ENCODE data around the gene LRRC10B. TPM values are rescaled to one million over a fixed set of nuclear protein-coding genes. Genes with fewer than 3 reads are reported as not detected.

LRRC10B gene
- total RNA-seq, 1 experiment from 2014 or later = 1.1 TPM

GRCh38 chr11:61514050-61514917 is 5.7 kb downstream of the LRRC10B start:
- Histone ChIP-seq H3K9me2 (ENCODE audit: insufficient read depth) (no peaks in the 10 kb centered on the region), H2AFZ (no peak overlapping the region), H3K27ac (peak overlapping the region; percentile 10; the same call in 1 of the 2 replicates), H3K4me2 (peak overlapping the region; percentile 58), H4K20me1 (ENCODE audit: insufficient read depth) (no peaks in the 10 kb centered on the region), H3F3A (ENCODE audit: insufficient read depth, low read depth) (peaks cover 18% of the 10 kb centered on the region), H3K4me1 (replicated peaks; ENCODE audit: insufficient read depth) (peaks cover 30% of the 10 kb centered on the region), H3K9me3 (ENCODE audit: insufficient read depth, low read depth) (no peaks in the 10 kb centered on the region), H3K4me3 (no peak overlapping the region), H3K27me3 (ENCODE audit: insufficient read depth, low read depth) (peaks cover 10% of the 10 kb centered on the region; the same call in 1 of the 2 replicates), H3K79me2 (ENCODE audit: low read depth) (no peaks in the 10 kb centered on the region), H3K36me3 (ENCODE audit: low read depth) (no peaks in the 10 kb centered on the region)
- no TSS peak for BruUV-seq (replicated peaks)
- TF ChIP-seq, protein P1, sequence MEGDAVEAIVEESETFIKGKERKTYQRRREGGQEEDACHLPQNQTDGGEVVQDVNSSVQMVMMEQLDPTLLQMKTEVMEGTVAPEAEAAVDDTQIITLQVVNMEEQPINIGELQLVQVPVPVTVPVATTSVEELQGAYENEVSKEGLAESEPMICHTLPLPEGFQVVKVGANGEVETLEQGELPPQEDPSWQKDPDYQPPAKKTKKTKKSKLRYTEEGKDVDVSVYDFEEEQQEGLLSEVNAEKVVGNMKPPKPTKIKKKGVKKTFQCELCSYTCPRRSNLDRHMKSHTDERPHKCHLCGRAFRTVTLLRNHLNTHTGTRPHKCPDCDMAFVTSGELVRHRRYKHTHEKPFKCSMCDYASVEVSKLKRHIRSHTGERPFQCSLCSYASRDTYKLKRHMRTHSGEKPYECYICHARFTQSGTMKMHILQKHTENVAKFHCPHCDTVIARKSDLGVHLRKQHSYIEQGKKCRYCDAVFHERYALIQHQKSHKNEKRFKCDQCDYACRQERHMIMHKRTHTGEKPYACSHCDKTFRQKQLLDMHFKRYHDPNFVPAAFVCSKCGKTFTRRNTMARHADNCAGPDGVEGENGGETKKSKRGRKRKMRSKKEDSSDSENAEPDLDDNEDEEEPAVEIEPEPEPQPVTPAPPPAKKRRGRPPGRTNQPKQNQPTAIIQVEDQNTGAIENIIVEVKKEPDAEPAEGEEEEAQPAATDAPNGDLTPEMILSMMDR (conservative IDR thresholded peaks at IDR 0.05) = no peak
- no peak for TF ChIP-seq EZH2 (IDR thresholded peaks at IDR 0.05; ENCODE audit: low read depth)
- ChIA-PET CTCF (interaction anchor here (0.6 to 1.8 kb wide), 9 partner anchors 22 to 577 kb away, joined by 3 to 13 read pairs (median 4); no protein-coding TSS in a partner anchor), POLR2A (ENCODE audit: unreplicated experiment) (interaction anchor here (0.6 to 1.1 kb wide), 4 partner anchors 12 to 1239 kb away, joined by 3 to 7 read pairs (median 4); no protein-coding TSS in a partner anchor)
- intact Hi-C loops (cut with micrococcal nuclease; ENCODE audit: unreplicated experiment) = loop anchor here (10.0 kb wide), 1 partner anchor 179 kb away; the partner anchor contains the start of genes DDB1 and TKFC
- DNase-seq = no peak

DNA sequence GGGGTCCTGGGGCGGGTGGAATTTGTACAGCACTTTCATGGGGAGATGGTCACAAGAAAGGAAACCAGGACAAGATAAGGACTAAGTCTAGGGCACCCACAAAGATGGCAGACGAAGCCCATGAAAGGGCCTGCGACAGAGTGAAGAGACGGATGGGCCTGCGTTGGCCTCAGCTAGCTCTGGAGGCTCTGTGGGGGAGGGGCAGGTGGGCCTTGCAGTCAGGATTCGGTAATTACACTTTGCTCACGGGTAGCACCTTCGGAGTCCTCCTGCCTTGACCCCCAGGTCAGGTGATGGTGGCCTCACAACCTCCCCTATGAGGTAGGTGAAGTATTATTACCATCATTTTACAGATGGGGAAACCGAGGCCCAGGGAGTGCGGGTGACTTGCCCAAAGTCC is 7.1 kb downstream of the LRRC10B start:
- TF ChIP-seq EZH2 (IDR thresholded peaks at IDR 0.05; ENCODE audit: low read depth) = no peak
- TF ChIP-seq, protein P1 (conservative IDR thresholded peaks at IDR 0.05) = no peak
- no peaks in the 10 kb centered on the region for H3K27me3 ChIP-seq (ENCODE audit: insufficient read depth, low read depth)
- BruUV-seq (replicated peaks) = no TSS peak
- no peaks in the 10 kb centered on the region for H3K9me2 ChIP-seq (ENCODE audit: insufficient read depth)
- no peaks in the 10 kb centered on the region for H3K36me3 ChIP-seq (ENCODE audit: low read depth)
- H3K79me2 ChIP-seq (ENCODE audit: low read depth) = no peaks in the 10 kb centered on the region
- CTCF ChIA-PET = interaction anchor here (1.5 to 2.3 kb wide), 2 partner anchors 10 to 69 kb away, joined by 4 to 20 read pairs; no protein-coding TSS in a partner anchor
- no peak overlapping the region for H3K4me2 ChIP-seq
- no peaks in the 10 kb centered on the region for H4K20me1 ChIP-seq (ENCODE audit: insufficient read depth)
- no peak overlapping the region for H2AFZ ChIP-seq
- no peak overlapping the region for H3K4me3 ChIP-seq
- intact Hi-C loops (cut with micrococcal nuclease; ENCODE audit: unreplicated experiment) = loop anchor here (10.0 kb wide), 1 partner anchor 181 kb away; the partner anchor contains the start of genes DDB1 and TKFC
- DNase-seq = no peak
- no peaks in the 10 kb centered on the region for H3K9me3 ChIP-seq (ENCODE audit: insufficient read depth, low read depth)
- no peak overlapping the region for H3K27ac ChIP-seq
- H3F3A ChIP-seq (ENCODE audit: insufficient read depth, low read depth) = peaks cover 18% of the 10 kb centered on the region
- POLR2A ChIA-PET (ENCODE audit: unreplicated experiment) = no interaction called here
- H3K4me1 ChIP-seq (replicated peaks; ENCODE audit: insufficient read depth) = peaks cover 30% of the 10 kb centered on the region

DNA sequence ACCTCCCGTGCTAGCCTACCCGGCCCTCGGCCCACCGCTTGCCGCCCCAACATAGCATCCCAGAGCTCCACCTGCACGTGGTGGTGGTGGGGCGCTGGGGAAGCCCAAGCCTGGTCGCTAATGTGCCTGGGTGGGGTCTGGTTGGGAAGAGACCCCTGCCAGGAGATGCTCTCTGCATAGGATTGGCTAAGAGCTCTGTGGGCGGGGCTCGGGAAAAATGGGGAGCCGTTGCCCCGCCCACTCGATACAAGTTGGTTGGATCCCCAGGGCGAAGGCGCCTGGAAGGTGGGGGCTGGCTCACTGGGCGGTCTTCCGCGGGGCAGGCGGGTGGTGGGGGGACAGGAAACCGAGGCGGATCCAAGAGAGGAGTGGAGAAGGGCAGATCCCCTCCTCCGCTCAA is 7.6 kb downstream of the LRRC10B start:
- Histone ChIP-seq H3K4me2 (no peak overlapping the region), H2AFZ (no peak overlapping the region), H3K4me3 (no peak overlapping the region), H3K27me3 (ENCODE audit: insufficient read depth, low read depth) (no peaks in the 10 kb centered on the region), H3K27ac (no peak overlapping the region), H3K4me1 (replicated peaks; ENCODE audit: insufficient read depth) (peaks cover 30% of the 10 kb centered on the region), H3K79me2 (ENCODE audit: low read depth) (no peaks in the 10 kb centered on the region), H3K9me3 (ENCODE audit: insufficient read depth, low read depth) (no peaks in the 10 kb centered on the region), H3K36me3 (ENCODE audit: low read depth) (no peaks in the 10 kb centered on the region), H3K9me2 (ENCODE audit: insufficient read depth) (no peaks in the 10 kb centered on the region), H3F3A (ENCODE audit: insufficient read depth, low read depth) (peaks cover 18% of the 10 kb centered on the region), H4K20me1 (ENCODE audit: insufficient read depth) (no peaks in the 10 kb centered on the region)
- intact Hi-C loops (cut with micrococcal nuclease; ENCODE audit: unreplicated experiment) = loop anchor here (10.0 kb wide), 1 partner anchor 181 kb away; the partner anchor contains the start of genes DDB1 and TKFC
- no peak for DNase-seq
- POLR2A ChIA-PET (ENCODE audit: unreplicated experiment) = interaction anchor here (0.7 kb wide), 1 partner anchor 789 kb away, joined by 5 read pairs; no protein-coding TSS in a partner anchor
- no TSS peak for BruUV-seq (replicated peaks)
- TF ChIP-seq EZH2 (IDR thresholded peaks at IDR 0.05; ENCODE audit: low read depth) = no peak
- TF ChIP-seq, protein P1 (conservative IDR thresholded peaks at IDR 0.05) = no peak
- CTCF ChIA-PET = interaction anchor here (0.8 to 2.3 kb wide), 6 partner anchors 11 to 69 kb away, joined by 3 to 20 read pairs (median 4); no protein-coding TSS in a partner anchor

All from PC-9 (cell line).